Panc1 (cell line): ENCODE measurements around the gene RNF8. TPM values are rescaled to one million over a fixed set of nuclear protein-coding genes. Genes with fewer than 3 reads are reported as not detected.
"Not testable (repeated sequence)": the region's sequence is repeated elsewhere in the genome, so short reads cannot be mapped to it uniquely, and the experiment has no call there.

Experiments
- ATAC-seq: fragments of 200-7000 bp; cut with Tn5 transposase; 2 replicates; pipeline ENCODE4 v1.9.1; 2020; ENCODE audit warnings: mild to moderate bottlenecking, moderate library complexity
- BruUV-seq: library from RNA; stranded (reverse); fragments of 400-500 nt; replicated peaks from 2 replicates; lab custom pipeline; 2021; lab: Mats Ljungman, UMichigan
- CTCF ChIA-PET: fragments of 300-600 bp; sonication (Branson Sonifier 250); formaldehyde crosslinking; loops from one replicate; lab custom pipeline; 2022; ENCODE audit warnings: antibody characterized with exemption; lab: Charles Lee
- POLR2A ChIA-PET: fragments of 300-600 bp; sonication (Branson Sonifier 250); formaldehyde crosslinking; loops from one replicate; lab custom pipeline; 2022; ENCODE audit warnings: antibody characterized with exemption; lab: Charles Lee
- DNase-seq: peaks from one replicate; pipeline ENCODE4 v3.0.0-alpha.2; 2010; ENCODE audit warnings: low read depth, low spot score
- H3K27ac ChIP-seq: 2 replicates; pipeline ENCODE4 v1.5.1; 2011; ENCODE audit warnings: mild to moderate bottlenecking, low read length, inconsistent platforms
- H3K27me3 ChIP-seq: fragments of 200-500 bp; sonication (Bioruptor generic); 2 replicates; pipeline ENCODE4 v1.6.0; 2014; ENCODE audit warnings: low read length, inconsistent platforms; ENCODE audit not compliant: control insufficient read depth, insufficient read depth
- H3K36me3 ChIP-seq: fragments of 200-500 bp; sonication (Bioruptor generic); 2 replicates; pipeline ENCODE4 v1.5.1; 2014; ENCODE audit warnings: inconsistent platforms, mild to moderate bottlenecking, low read length, moderate library complexity; ENCODE audit not compliant: control insufficient read depth, insufficient read depth
- H3K4me1 ChIP-seq: 2 replicates; pipeline ENCODE4 v1.5.1; 2011; ENCODE audit warnings: inconsistent platforms, mild to moderate bottlenecking, low read length, moderate library complexity; ENCODE audit not compliant: control insufficient read depth, insufficient read depth
- H3K4me3 ChIP-seq, 2 experiments: 2 replicates each; pipeline ENCODE4 v1.5.1; 2011 to 2012; ENCODE audit warnings: low read depth in 2 of 2, low read length in 2 of 2, mild to moderate bottlenecking in 2 of 2, inconsistent platforms in 1 of 2, moderate library complexity in 1 of 2
- H3K9me3 ChIP-seq: fragments of 200-500 bp; sonication (Bioruptor generic); 2 replicates; pipeline ENCODE4 v1.5.1; 2014; ENCODE audit warnings: low read depth, mild to moderate bottlenecking, inconsistent platforms, low read length, moderate library complexity; ENCODE audit not compliant: control insufficient read depth, insufficient read depth
- POLR2AphosphoS5 ChIP-seq: IDR thresholded peaks from 2 replicates; pipeline ENCODE4 v1.6.1; 2012; ENCODE audit warnings: mild to moderate bottlenecking, low read depth, low read length, moderate library complexity
- SIN3A ChIP-seq: IDR thresholded peaks from 2 replicates; pipeline ENCODE4 v1.6.1; 2012; ENCODE audit warnings: low read depth, mild to moderate bottlenecking, low read length, moderate library complexity, borderline replicate concordance; ENCODE audit not compliant: insufficient read depth
- TCF7L2 ChIP-seq: IDR thresholded peaks from 2 replicates; pipeline ENCODE4 v1.6.1; 2011; ENCODE audit warnings: mild to moderate bottlenecking, low read depth, low read length, inconsistent platforms
- in situ Hi-C: cut with HindIII; loops from 2 replicates; pipeline ENCODE4 v1.10.0; 2016; ENCODE audit warnings: low sequenced_read_pairs, low pct_unique_long_range_greater_than_20kb
- intact Hi-C: fragments of 100-400 bp; cut with micrococcal nuclease; formaldehyde crosslinking; loops from one replicate; pipeline ENCODE4 v1.10.0; 2022; ENCODE audit not compliant: unreplicated experiment
- total RNA-seq: library from RNA; stranded (reverse); gene quantifications from one replicate; pipeline ENCODE4 v1.2.1, GENCODE V29; 2021; ENCODE audit not compliant: unreplicated experiment
- TF ChIP-seq, protein P1 (sequence below): fragments of 450-650 bp; IDR thresholded peaks from 2 replicates; pipeline ENCODE4 v1.5.1; 2017; ENCODE audit warnings: mild to moderate bottlenecking
- TF ChIP-seq, protein P2 (sequence below), 2 experiments: IDR thresholded peaks; 2 replicates each; pipeline ENCODE4 v1.6.1; 2011 to 2012; ENCODE audit warnings: low read depth in 2 of 2, control low read depth in 1 of 2, low read length in 1 of 2, mild to moderate bottlenecking in 1 of 2, moderate library complexity in 1 of 2; ENCODE audit not compliant: insufficient read depth in 1 of 2

The RNF8 gene
- total RNA-seq, 1 experiment from 2014 or later = 21.1 TPM

DNA sequence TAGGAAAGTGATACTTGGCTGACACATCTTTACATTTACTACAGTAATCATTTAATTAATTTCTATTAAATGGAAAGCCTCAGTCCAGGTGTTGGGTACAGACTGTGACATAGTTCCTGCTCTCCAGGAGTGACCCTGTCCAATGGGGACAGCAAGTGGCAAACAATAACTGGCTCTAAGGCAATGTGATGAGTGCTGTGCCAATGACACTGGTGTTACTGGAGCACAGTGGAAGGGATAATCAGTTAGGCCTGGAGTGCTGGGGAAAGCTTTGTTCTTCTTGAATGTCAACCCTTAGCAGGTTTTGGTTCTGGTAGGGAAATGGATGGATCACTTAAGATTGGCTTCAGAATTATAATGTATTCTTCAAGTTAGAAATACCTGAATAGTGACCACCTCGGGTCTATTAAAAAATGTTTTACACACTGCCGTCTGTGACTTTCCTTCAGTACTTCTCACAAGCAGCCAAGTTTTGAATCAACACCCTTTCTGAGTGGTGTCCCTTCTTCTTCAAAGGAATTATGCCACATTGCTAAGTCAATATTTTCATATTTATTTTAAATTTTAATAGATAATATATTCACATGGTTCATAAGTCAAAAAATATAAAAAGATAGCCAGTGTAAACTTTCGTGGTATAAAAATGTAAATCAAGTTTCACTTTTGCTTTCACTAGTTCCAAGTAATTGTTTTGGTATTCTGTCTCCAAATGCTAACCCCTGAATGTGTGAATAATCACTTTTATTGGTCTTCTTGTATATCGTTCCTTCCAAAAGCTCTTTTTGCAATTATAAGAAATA is 88.8 kb downstream of the RNF8 start:
- H3K9me3 ChIP-seq = no peaks in the 10 kb centered on the region
- CTCF ChIA-PET = no interaction called here
- no peaks in the 10 kb centered on the region for H3K27me3 ChIP-seq
- intact Hi-C loops (no loop called here), in situ Hi-C loops (no loop called here)
- POLR2A ChIA-PET = interaction anchor here (1.6 kb wide), 1 partner anchor 49 kb away, joined by 4 read pairs; no protein-coding TSS in a partner anchor
- H3K4me1 ChIP-seq = peaks cover 6% of the 10 kb centered on the region
- no peak overlapping the region for H3K27ac ChIP-seq
- DNase-seq (no peak), ATAC-seq (no peak)
- peaks cover 8% of the 10 kb centered on the region; the same call in 1 of the 2 replicates for H3K36me3 ChIP-seq
- no TSS peak for BruUV-seq
- TF ChIP-seq, protein P1, sequence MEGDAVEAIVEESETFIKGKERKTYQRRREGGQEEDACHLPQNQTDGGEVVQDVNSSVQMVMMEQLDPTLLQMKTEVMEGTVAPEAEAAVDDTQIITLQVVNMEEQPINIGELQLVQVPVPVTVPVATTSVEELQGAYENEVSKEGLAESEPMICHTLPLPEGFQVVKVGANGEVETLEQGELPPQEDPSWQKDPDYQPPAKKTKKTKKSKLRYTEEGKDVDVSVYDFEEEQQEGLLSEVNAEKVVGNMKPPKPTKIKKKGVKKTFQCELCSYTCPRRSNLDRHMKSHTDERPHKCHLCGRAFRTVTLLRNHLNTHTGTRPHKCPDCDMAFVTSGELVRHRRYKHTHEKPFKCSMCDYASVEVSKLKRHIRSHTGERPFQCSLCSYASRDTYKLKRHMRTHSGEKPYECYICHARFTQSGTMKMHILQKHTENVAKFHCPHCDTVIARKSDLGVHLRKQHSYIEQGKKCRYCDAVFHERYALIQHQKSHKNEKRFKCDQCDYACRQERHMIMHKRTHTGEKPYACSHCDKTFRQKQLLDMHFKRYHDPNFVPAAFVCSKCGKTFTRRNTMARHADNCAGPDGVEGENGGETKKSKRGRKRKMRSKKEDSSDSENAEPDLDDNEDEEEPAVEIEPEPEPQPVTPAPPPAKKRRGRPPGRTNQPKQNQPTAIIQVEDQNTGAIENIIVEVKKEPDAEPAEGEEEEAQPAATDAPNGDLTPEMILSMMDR = no peak
- TF ChIP-seq POLR2AphosphoS5 = no peak
- no peak for TF ChIP-seq TCF7L2
- TF ChIP-seq, protein P2, sequence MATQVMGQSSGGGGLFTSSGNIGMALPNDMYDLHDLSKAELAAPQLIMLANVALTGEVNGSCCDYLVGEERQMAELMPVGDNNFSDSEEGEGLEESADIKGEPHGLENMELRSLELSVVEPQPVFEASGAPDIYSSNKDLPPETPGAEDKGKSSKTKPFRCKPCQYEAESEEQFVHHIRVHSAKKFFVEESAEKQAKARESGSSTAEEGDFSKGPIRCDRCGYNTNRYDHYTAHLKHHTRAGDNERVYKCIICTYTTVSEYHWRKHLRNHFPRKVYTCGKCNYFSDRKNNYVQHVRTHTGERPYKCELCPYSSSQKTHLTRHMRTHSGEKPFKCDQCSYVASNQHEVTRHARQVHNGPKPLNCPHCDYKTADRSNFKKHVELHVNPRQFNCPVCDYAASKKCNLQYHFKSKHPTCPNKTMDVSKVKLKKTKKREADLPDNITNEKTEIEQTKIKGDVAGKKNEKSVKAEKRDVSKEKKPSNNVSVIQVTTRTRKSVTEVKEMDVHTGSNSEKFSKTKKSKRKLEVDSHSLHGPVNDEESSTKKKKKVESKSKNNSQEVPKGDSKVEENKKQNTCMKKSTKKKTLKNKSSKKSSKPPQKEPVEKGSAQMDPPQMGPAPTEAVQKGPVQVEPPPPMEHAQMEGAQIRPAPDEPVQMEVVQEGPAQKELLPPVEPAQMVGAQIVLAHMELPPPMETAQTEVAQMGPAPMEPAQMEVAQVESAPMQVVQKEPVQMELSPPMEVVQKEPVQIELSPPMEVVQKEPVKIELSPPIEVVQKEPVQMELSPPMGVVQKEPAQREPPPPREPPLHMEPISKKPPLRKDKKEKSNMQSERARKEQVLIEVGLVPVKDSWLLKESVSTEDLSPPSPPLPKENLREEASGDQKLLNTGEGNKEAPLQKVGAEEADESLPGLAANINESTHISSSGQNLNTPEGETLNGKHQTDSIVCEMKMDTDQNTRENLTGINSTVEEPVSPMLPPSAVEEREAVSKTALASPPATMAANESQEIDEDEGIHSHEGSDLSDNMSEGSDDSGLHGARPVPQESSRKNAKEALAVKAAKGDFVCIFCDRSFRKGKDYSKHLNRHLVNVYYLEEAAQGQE (IDR thresholded peaks at IDR 0.05; ENCODE audit: insufficient read depth in 1 of 2, low read depth in 2 of 2, low read length in 1 of 2) = no peak
- TF ChIP-seq SIN3A = no peak
- no peak overlapping the region for H3K4me3 ChIP-seq

GRCh38 chr6:37443216-37443542 is 89.4 kb downstream of the RNF8 start:
- DNase-seq, H3K4me3 ChIP-seq, CTCF ChIA-PET, H3K27ac ChIP-seq, H3K36me3 ChIP-seq, intact Hi-C loops, H3K9me3 ChIP-seq, BruUV-seq, ATAC-seq, in situ Hi-C loops, H3K27me3 ChIP-seq, H3K4me1 ChIP-seq: not testable (repeated sequence)
- POLR2A ChIA-PET = interaction anchor here (1.6 kb wide), 1 partner anchor 49 kb away, joined by 4 read pairs; no protein-coding TSS in a partner anchor

Other genes with a start within 250 kb of the RNF8 start
- gene PIM1, start 183.8 kb upstream of the RNF8 start, total RNA-seq = 42.1 TPM
- 13.0 TPM for gene TBC1D22B, start 96.2 kb upstream of the RNF8 start, total RNA-seq
- 4.0 TPM for gene TMEM217, start 95.8 kb upstream of the RNF8 start, total RNA-seq
- 37.7 TPM for gene CMTR1, start 79.2 kb downstream of the RNF8 start, total RNA-seq
- gene CCDC167, start 145.9 kb downstream of the RNF8 start, total RNA-seq = 57.6 TPM